Loucy (cell line): ENCODE measurements around the gene CLSTN1.

Source experiments
- H2AFZ ChIP-seq: fragments of 200-600 bp; sonication (generic); 2 replicates; pipeline ENCODE4 v1.6.0; 2016; ENCODE audit warnings: antibody characterized with exemption, mild to moderate bottlenecking, low read length, moderate library complexity
- H3F3A ChIP-seq: fragments of 200-600 bp; 2 replicates; pipeline ENCODE4 v1.6.0; 2016; ENCODE audit warnings: antibody characterized with exemption, low read depth, mild to moderate bottlenecking
- H3K27me3 ChIP-seq: fragments of 200-600 bp; sonication (generic); 2 replicates; pipeline ENCODE4 v1.6.1; 2014; ENCODE audit warnings: low read length, mild to moderate bottlenecking; ENCODE audit not compliant: insufficient read depth, poor library complexity, severe bottlenecking
- H3K36me3 ChIP-seq: fragments of 200-600 bp; sonication (generic); 2 replicates; pipeline ENCODE4 v1.6.1; 2016; ENCODE audit warnings: low read length; ENCODE audit not compliant: insufficient read depth
- H3K4me1 ChIP-seq: fragments of 200-600 bp; sonication (generic); 2 replicates; pipeline ENCODE4 v1.5.1; 2014; ENCODE audit warnings: low read length, mild to moderate bottlenecking; ENCODE audit not compliant: insufficient read depth, poor library complexity, severe bottlenecking
- H3K4me2 ChIP-seq: fragments of 200-600 bp; sonication (generic); 2 replicates; pipeline ENCODE4 v1.6.0; 2014; ENCODE audit warnings: antibody characterized with exemption, low read length, low read depth, mild to moderate bottlenecking; ENCODE audit not compliant: poor library complexity, severe bottlenecking
- H3K4me3 ChIP-seq: fragments of 200-600 bp; sonication (generic); 2 replicates; pipeline ENCODE4 v1.5.1; 2014; ENCODE audit warnings: low read length, mild to moderate bottlenecking, mixed read lengths; ENCODE audit not compliant: poor library complexity, severe bottlenecking
- H3K79me2 ChIP-seq: fragments of 200-600 bp; sonication (generic); 2 replicates; pipeline ENCODE4 v1.6.1; 2014; ENCODE audit warnings: low read length; ENCODE audit not compliant: insufficient read depth
- H3K9ac ChIP-seq: fragments of 200-600 bp; sonication (generic); 2 replicates; pipeline ENCODE4 v1.6.0; 2014; ENCODE audit warnings: mild to moderate bottlenecking, low read depth, low read length, moderate library complexity; ENCODE audit not compliant: poor library complexity, severe bottlenecking
- H3K9me2 ChIP-seq: fragments of 200-600 bp; sonication (generic); replicated peaks from 2 replicates; pipeline ENCODE4 v1.6.1; 2016; ENCODE audit warnings: low read depth, low read length, mixed read lengths
- H3K9me3 ChIP-seq: fragments of 200-600 bp; sonication (generic); 2 replicates; pipeline ENCODE4 v1.6.1; 2014; ENCODE audit warnings: mild to moderate bottlenecking, antibody characterized with exemption, low read length, low read depth; ENCODE audit not compliant: insufficient read depth
- H4K20me1 ChIP-seq: fragments of 200-600 bp; sonication (generic); 2 replicates; pipeline ENCODE4 v1.6.0; 2014; ENCODE audit warnings: antibody characterized with exemption, low read length, mild to moderate bottlenecking; ENCODE audit not compliant: insufficient read depth, poor library complexity, severe bottlenecking
- CTCF ChIP-seq: fragments of 200-600 bp; sonication (generic); conservative IDR thresholded peaks from 2 replicates; pipeline ENCODE4 v1.5.1; 2014; ENCODE audit warnings: mild to moderate bottlenecking, antibody characterized with exemption, low read length
- EZH2phosphoT487 ChIP-seq: fragments of 200-600 bp; IDR thresholded peaks from 2 replicates; pipeline ENCODE4 v1.6.1; 2018; ENCODE audit warnings: antibody characterized with exemption, mild to moderate bottlenecking, moderate library complexity, borderline replicate concordance

The CLSTN1 gene

GRCh38 chr1:9849691-9850441 lies 26.1 kb upstream of the CLSTN1 start:
- no peaks in the 10 kb centered on the region for H3K9me3 ChIP-seq
- H3K27me3 ChIP-seq: no peaks in the 10 kb centered on the region
- peaks cover 14% of the 10 kb centered on the region for H3K36me3 ChIP-seq
- TF ChIP-seq EZH2phosphoT487 (no peak), CTCF (no peak)
- no peaks in the 10 kb centered on the region for H4K20me1 ChIP-seq
- no peak overlapping the region for H3K9ac ChIP-seq
- H3K4me1 ChIP-seq: no peaks in the 10 kb centered on the region
- H3K4me3 ChIP-seq: no peak overlapping the region
- no peaks in the 10 kb centered on the region for H3K9me2 ChIP-seq
- H3K4me2 ChIP-seq: no peak overlapping the region
- H3K79me2 ChIP-seq: no peaks in the 10 kb centered on the region
- H3F3A ChIP-seq: no peaks in the 10 kb centered on the region
- no peak overlapping the region for H2AFZ ChIP-seq

GRCh38 chr1:9848022-9848421 lies 24.3 kb upstream of the CLSTN1 start:
- H3K79me2 ChIP-seq: no peaks in the 10 kb centered on the region
- H3K27me3 ChIP-seq: no peaks in the 10 kb centered on the region
- no peak for TF ChIP-seq CTCF
- H3K4me3 ChIP-seq: no peak overlapping the region
- no peaks in the 10 kb centered on the region for H3K9me2 ChIP-seq
- H2AFZ ChIP-seq: no peak overlapping the region
- no peaks in the 10 kb centered on the region for H4K20me1 ChIP-seq
- no peaks in the 10 kb centered on the region for H3K9me3 ChIP-seq
- peaks cover 8% of the 10 kb centered on the region for H3K36me3 ChIP-seq
- no peak overlapping the region for H3K4me2 ChIP-seq
- H3K4me1 ChIP-seq: no peaks in the 10 kb centered on the region
- H3F3A ChIP-seq: no peaks in the 10 kb centered on the region
- H3K9ac ChIP-seq: no peak overlapping the region

GRCh38 chr1:9847269-9847668 lies 23.5 kb upstream of the CLSTN1 start:
- Histone ChIP-seq H3K4me3 (no peak overlapping the region), H4K20me1 (no peaks in the 10 kb centered on the region), H3F3A (no peaks in the 10 kb centered on the region), H3K27me3 (no peaks in the 10 kb centered on the region), H3K4me1 (no peaks in the 10 kb centered on the region), H3K9me3 (no peaks in the 10 kb centered on the region), H3K4me2 (no peak overlapping the region), H3K36me3 (peaks cover 8% of the 10 kb centered on the region), H3K79me2 (no peaks in the 10 kb centered on the region), H2AFZ (no peak overlapping the region), H3K9me2 (no peaks in the 10 kb centered on the region), H3K9ac (no peak overlapping the region)
- TF ChIP-seq CTCF: no peak
- TF ChIP-seq EZH2phosphoT487: no peak
